Retina (tissue), 1 donor: ENCODE data around the gene AP1G1.
"Not testable (repeated sequence)": the region's sequence is repeated elsewhere in the genome, so short reads cannot be mapped to it uniquely, and the experiment has no call there.

Source experiments
- DNase-seq: peaks from one replicate; pipeline ENCODE4 v3.0.0-alpha.2; 2016

The AP1G1 gene

GRCh38 chr16:71808593-71809459 lies at the start of gene AP1G1:
Gene AP1G1, minus strand, starts transcription at chr16:71808834. Its CDS starts 19,355 bp downstream, at chr16:71789479.
- peak; percentile 98 for DNase-seq

- DNase-seq, result no peak
Observed at GRCh38 chr16:71855937-71856662, 47.5 kb upstream of the AP1G1 start.

DNA sequence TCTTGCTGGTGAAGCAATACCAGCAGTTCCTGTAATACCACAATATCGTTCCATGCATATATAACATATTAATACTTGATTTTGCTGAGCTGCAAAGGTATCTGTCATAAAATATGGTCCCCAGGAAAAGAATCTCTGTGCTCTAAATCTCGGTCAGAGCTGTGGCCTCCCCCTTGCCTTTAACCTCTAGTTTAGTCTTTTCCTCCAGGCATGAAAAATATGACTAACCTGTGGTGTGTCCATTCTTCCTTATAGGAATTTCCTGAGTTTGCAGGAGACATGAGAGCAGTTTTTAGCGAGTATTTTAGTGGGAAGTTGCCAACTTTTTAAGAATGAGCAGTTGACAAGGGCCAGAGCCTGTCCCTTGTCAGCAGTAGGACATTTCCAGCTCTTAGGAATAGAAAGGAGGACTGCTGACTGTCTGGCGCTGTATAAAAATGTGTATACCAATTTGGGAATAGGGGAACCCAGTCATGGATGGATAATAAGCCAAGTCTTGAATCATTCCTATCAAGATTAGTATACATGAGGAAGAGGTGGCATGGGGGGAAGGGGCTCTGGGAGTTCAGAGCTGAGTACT lies 45.8 kb upstream of the AP1G1 start:
- DNase-seq, result no peak

DNA sequence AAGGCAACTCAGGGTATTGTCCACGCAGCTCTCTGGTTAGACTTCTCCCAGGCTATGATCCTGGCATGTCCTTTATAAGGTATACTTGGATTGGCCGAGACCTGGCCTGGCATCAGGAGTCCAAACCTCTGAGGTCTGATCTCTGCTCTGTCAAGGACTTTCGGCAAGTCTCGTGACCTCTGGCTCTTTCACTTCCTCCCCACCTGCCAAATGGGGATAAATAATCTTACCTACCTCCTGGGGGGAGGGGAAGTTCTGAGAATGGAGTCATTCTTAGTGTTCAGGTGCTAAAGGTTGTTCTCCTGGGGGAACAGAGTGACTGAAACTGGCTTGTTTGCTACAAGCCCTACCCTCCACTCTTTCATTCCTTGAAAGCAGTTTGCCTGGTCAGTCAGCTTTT lies 44.8 kb upstream of the AP1G1 start:
- DNase-seq, result no peak

DNA sequence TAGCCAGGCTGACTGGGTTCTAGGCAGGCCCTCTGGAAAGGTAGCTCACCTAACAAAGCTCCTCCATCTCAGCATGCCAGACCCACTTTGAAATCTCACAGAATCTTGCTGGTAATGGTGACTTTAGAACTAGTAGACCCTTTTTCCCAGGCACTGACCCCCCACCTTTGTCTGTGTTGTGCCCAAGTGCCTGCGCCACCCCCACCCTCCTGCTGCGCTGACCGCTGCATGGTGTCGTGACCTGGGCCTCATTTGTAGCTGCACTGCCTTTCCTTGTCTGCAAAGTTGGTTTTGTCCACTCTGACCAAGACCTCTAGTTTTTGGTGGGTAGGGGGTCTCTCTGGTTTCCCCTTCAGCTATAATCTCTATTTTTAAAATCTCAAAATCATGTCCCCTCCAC lies 43.9 kb upstream of the AP1G1 start:
- no peak for DNase-seq

GRCh38 chr16:71852158-71852557 lies 43.5 kb upstream of the AP1G1 start:
- no peak for DNase-seq

DNA sequence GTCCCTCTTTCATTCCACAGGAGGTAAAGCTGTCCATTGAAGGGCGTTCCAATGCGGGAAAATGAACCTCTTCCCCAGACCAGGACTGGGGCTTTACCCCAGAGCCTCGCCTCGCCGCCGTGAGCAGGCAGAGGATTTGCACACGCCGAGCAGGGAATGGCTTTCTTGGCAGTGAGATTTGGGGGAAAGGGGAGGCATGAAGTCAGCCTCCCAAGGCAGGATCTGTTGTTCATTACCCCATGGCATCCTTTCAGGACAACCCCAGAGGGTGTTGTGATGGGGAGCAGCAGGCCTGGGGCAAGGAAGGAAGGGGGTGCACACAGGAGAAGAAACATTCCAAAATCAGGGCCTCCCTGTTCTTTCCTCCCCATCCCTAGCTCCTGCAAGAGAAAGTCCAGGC lies 43.1 kb upstream of the AP1G1 start:
- DNase-seq, result no peak

DNA sequence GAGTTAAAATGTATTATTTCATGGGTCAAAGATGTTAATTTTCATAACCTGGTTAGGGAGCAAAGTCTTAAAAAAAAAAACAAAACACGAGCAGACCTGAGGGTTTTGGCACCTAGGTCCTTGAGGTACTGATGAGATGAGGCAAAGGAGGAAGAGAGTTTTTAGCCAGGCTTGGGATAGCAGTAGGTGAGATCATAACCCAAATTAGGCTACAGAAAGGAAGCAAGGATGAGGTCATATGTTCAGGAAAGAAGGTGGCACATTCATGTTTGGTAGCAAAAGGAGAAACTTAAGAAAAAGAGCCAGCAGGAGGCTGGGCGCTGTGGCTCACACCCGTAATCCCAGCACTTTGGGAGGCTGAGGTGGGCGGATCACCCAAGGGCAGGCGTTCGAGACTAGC lies 40.0 kb upstream of the AP1G1 start:
- no peak for DNase-seq

DNA sequence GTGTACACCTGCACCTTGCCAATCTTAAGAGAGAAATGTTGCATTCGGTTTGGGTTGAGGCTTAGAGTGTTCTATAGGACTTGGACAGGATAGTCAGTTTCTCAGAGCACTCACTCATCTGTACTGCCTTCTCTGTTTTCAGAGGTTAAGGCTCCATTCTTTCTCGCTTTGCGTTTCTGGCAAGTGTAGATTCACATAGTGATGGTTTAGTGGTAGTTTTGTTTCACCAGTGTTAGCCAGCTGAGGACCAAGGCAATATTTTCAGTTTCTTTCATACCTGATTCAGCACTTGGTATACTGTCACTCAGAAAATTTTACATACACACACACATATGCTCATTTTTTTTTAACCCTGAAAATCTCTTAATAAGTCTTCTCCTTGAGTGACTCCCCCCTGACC lies 38.5 kb upstream of the AP1G1 start:
- DNase-seq, result no peak

DNA sequence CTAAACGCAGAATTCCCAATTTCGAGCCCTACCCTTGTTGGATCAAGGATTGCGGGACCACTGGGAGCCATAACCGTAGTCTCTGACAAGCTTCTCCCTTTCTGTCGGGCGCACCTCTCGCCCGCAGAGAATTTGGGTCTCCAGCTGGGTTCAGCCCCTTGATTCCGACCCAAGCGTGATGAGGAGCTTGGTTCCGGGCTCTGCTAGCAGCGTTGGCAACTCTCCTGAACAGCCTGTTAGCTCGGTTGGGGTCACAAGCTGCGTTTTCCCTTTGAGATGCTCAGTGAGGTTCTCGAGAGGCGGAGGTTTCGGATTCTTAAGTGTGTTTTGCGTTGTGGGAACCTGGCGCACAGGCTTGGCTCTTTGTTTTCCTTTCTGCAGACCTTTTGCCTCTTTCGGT lies 37.8 kb upstream of the AP1G1 start:
- no peak for DNase-seq

- peak; percentile 94 for DNase-seq
Observed at GRCh38 chr16:71845639-71846430, 37.2 kb upstream of the AP1G1 start, which contains the start of gene ATXN1L. Gene ATXN1L, plus strand, starts transcription at chr16:71845976. Its CDS starts 3,765 bp downstream, at chr16:71849741.

GRCh38 chr16:71843572-71843971 lies 34.9 kb upstream of the AP1G1 start:
- DNase-seq, result no peak

- DNase-seq, result no peak
Observed at GRCh38 chr16:71840052-71840451, 31.4 kb upstream of the AP1G1 start.

DNA sequence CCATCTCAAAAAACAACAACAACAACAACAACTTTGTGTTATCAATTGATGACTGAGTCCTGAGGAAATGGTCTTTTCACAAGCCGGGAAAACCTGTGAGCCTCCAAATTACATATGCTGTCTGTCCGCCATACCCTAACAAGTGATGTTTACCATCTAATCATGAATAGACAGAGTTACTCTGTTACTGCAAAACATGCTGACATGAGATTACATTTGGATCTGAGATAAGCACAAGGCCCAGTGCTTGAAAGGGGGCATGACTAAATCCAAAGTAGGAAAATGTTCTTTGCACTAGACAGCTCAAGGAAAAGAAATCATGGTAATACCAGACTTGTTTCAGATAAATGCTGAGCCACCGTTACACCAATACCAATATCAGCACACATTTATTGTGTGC lies 28.5 kb upstream of the AP1G1 start:
- DNase-seq, result no peak

DNA sequence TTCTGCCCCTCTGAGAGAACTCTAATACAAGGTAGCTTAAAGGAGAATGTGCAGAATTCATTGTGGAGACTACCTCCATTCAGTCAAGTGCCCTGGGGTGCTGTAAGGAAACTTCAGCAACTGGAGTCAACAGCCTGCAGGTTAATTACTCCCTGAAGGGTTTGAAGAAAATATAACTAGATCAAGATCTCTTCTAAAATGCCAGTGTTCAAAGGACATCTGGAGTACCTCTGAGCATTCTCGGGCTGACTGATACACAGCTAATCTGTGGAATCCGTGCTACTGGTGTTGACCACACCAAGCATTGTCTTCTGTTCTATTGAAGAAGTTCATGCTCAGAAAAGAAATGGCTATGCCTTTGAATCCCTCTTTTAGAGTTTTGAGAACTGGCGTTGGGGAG lies 25.7 kb upstream of the AP1G1 start:
- no peak for DNase-seq

GRCh38 chr16:71832112-71832511 lies 23.5 kb upstream of the AP1G1 start:
- not testable (repeated sequence) for DNase-seq

GRCh38 chr16:71831698-71832097 lies 23.1 kb upstream of the AP1G1 start:
- not testable (repeated sequence) for DNase-seq

GRCh38 chr16:71830359-71830758 lies 21.7 kb upstream of the AP1G1 start:
- DNase-seq, result no peak

GRCh38 chr16:71826533-71827017 lies 17.9 kb upstream of the AP1G1 start:
- no peak for DNase-seq

DNA sequence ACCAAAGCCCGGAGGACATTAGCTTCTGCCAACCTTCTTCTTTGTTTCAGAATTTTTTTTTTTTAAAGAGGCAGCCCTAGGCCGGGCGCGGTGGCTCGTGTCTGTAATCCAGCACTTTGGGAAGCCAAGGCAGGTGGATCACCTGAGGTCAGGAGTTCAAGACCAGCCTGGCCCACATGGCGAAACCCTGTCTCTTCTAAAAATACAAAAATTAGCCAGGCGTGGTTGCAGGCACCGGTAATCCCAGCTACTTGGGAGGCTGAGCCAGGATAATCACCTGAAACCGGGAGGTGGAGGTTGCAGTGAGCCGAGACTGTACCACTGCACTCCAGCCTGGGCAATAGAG lies 8.5 kb upstream of the AP1G1 start:
- DNase-seq, result not testable (repeated sequence)

DNA sequence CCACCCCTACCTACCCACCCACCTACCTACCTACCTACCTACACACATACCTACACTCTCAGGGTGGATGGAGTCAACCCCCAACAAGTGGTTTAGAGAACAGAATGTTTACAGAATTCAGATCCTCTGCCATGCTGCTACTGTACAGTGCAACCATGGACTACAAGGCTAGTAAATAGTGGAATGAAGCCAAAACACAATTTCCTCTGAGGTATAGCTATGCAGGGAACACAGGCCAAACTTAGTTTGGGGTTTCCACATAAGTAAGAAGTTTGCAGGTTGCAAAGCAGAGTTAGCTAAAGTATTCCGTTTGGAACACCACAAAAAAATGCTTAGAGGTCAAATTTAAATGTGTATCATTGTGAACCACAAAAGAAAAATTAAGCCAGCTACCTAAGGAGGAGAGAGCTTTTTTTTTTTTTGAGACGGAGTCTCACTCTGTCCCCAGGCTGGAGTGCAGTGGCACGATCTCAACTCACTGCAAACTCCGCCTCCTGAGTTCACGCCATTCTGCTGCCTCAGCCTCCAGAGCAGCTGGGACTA lies 2.7 kb upstream of the AP1G1 start:
- no peak for DNase-seq

GRCh38 chr16:71810155-71810530 lies 1.5 kb upstream of the AP1G1 start:
- not testable (repeated sequence) for DNase-seq
